ENCODE results near the gene KCNS1. TPM values are rescaled to one million over a fixed set of nuclear protein-coding genes. Genes with fewer than 3 reads are reported as not detected.
"Not testable (repeated sequence)": the region's sequence is repeated elsewhere in the genome, so short reads cannot be mapped to it uniquely, and the experiment has no call there.

Gene KCNS1
- total RNA-seq, 1 experiment from 2014 or later: 0.98 TPM

DNA sequence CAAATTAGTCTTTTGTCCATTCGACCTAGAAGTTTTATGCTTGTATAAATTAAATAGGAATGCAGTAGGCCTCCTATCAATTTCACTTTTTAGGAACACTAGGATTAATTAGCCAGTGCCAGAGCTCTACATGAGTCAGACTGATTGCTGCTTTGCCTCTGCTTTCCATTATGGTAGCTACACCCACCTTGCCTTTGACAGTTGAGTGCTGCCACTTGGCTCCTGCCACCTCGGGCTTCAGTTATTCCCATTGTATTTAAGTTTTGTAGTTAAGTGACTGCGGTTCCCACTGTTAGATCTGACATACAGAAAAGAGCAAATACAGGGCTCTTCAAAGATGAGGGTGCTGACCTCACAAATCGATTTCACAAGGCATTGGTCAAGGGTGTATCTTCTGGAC, 39.9 kb upstream of the KCNS1 start:
- H3K23ac ChIP-seq (ENCODE audit: insufficient read length, low read depth, low read length): no peak overlapping the region
- Mint-ChIP-seq H3K4me1 (no peaks in the 10 kb centered on the region), H3K27ac (no peak overlapping the region), H3K4me3 (no peak overlapping the region), H3K9me3 (no peaks in the 10 kb centered on the region), H3K27me3 (ENCODE audit: low read depth) (peaks cover 38% of the 10 kb centered on the region), H3K36me3 (ENCODE audit: insufficient read depth in 1 of 3, low read depth in 3 of 3) (no peaks in the 10 kb centered on the region)
- no peaks in the 10 kb centered on the region for H3K4me1 ChIP-seq (ENCODE audit: insufficient read depth, low read length)
- H3T11ph ChIP-seq (ENCODE audit: low read length): no peak overlapping the region
- no peak overlapping the region for H3K14ac ChIP-seq (ENCODE audit: insufficient read depth, low read length)
- H3K27me3 ChIP-seq (ENCODE audit: insufficient read depth, low read length): no peaks in the 10 kb centered on the region
- H3K9ac ChIP-seq (ENCODE audit: extremely low read depth, insufficient read length, low read length): no peak overlapping the region
- H2BK12ac ChIP-seq (ENCODE audit: insufficient read length, low read depth, low read length): no peak overlapping the region
- H3K9me3 ChIP-seq (ENCODE audit: control insufficient read depth, low read depth, low read length): no peaks in the 10 kb centered on the region
- H4K5ac ChIP-seq (ENCODE audit: insufficient read length, low read depth, low read length): no peak overlapping the region
- no peak overlapping the region for H2AFZ ChIP-seq (ENCODE audit: low read length)
- no peak for DNase-seq
- no peak overlapping the region for H3K4ac ChIP-seq (ENCODE audit: low read depth, low read length)
- H2BK5ac ChIP-seq (ENCODE audit: insufficient read length, low read length): no peak overlapping the region
- no peaks in the 10 kb centered on the region for H3K79me2 ChIP-seq (ENCODE audit: insufficient read depth, low read length)
- H2BK15ac ChIP-seq (ENCODE audit: low read depth, low read length): no peak overlapping the region
- no peak overlapping the region for H3K56ac ChIP-seq (ENCODE audit: insufficient read length, low read depth, low read length)
- no peaks in the 10 kb centered on the region for H4K20me1 ChIP-seq (ENCODE audit: control insufficient read depth, insufficient read depth, insufficient read length)
- H3K27ac ChIP-seq (ENCODE audit: insufficient read length, low read depth, low read length): no peak overlapping the region
- no peaks in the 10 kb centered on the region for H3K79me1 ChIP-seq (ENCODE audit: insufficient read depth, low read depth, low read length, poor library complexity, severe bottlenecking)
- H2BK120ac ChIP-seq (ENCODE audit: low read depth, low read length, poor library complexity, severe bottlenecking): no peak overlapping the region
- WGBS (ENCODE audit: extremely low coverage, insufficient read length, low lambda C conversion rate): no CpG with 5 or more reads among the region's 4 CpGs
- no peaks in the 10 kb centered on the region for H3K23me2 ChIP-seq (ENCODE audit: insufficient read length, low read depth, low read length, poor library complexity, severe bottlenecking)
- H3K4me2 ChIP-seq (ENCODE audit: insufficient read depth, insufficient read length, low read length): no peak overlapping the region
- TF ChIP-seq, protein P1, sequence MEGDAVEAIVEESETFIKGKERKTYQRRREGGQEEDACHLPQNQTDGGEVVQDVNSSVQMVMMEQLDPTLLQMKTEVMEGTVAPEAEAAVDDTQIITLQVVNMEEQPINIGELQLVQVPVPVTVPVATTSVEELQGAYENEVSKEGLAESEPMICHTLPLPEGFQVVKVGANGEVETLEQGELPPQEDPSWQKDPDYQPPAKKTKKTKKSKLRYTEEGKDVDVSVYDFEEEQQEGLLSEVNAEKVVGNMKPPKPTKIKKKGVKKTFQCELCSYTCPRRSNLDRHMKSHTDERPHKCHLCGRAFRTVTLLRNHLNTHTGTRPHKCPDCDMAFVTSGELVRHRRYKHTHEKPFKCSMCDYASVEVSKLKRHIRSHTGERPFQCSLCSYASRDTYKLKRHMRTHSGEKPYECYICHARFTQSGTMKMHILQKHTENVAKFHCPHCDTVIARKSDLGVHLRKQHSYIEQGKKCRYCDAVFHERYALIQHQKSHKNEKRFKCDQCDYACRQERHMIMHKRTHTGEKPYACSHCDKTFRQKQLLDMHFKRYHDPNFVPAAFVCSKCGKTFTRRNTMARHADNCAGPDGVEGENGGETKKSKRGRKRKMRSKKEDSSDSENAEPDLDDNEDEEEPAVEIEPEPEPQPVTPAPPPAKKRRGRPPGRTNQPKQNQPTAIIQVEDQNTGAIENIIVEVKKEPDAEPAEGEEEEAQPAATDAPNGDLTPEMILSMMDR (conservative IDR thresholded peaks at IDR 0.05): no peak
- no peak overlapping the region for H3K18ac ChIP-seq (ENCODE audit: insufficient read length, low read depth, low read length)
- no peak overlapping the region for H4K8ac ChIP-seq (replicated peaks; ENCODE audit: insufficient read length, low read depth, low read length)
- no peak overlapping the region for H4K91ac ChIP-seq (ENCODE audit: insufficient read length, low read depth, low read length)
- no peak overlapping the region for H2BK20ac ChIP-seq (ENCODE audit: low read depth, low read length, poor library complexity, severe bottlenecking)
- no peak overlapping the region for H2AK5ac ChIP-seq (ENCODE audit: insufficient read length, low read length)

DNA sequence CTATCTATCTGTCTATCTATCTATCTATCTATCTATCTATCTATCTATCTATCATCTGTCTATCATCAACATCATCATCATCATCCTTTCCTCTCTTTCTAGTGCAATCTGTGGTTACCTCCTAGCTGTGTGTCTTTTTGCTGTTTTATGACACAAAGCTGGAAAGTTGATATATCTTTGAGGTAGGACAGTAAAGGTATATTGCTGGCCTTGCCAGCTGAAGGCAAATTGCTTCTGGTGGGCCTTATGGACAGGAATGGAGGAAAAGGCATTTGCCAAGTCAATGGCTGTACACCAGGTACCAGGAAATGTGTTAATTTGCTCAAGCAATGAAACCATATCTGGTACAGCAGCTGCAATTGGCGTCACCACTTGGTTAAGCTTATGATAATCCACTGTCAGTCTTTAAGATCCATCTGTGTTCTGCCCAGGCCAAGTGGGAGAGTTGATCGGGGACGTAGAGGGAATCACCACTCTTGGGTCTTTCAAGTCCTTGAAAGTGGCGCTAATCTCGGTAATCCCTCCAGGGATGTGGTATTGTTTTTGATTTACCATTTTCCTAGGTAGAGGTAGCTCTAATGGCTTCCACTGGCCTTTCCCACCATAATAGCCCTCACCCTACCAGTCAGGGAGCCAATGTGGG, 38.9 kb upstream of the KCNS1 start:
- not testable (repeated sequence) for H3K79me1 ChIP-seq (ENCODE audit: insufficient read depth, low read depth, low read length, poor library complexity, severe bottlenecking); H3T11ph ChIP-seq (ENCODE audit: low read length); H4K5ac ChIP-seq (ENCODE audit: insufficient read length, low read depth, low read length); H2BK5ac ChIP-seq (ENCODE audit: insufficient read length, low read length); H3K27me3 ChIP-seq (ENCODE audit: insufficient read depth, low read length); H2BK12ac ChIP-seq (ENCODE audit: insufficient read length, low read depth, low read length); H2BK120ac ChIP-seq (ENCODE audit: low read depth, low read length, poor library complexity, severe bottlenecking); H2BK15ac ChIP-seq (ENCODE audit: low read depth, low read length); H3K36me3 Mint-ChIP-seq (ENCODE audit: insufficient read depth in 1 of 3, low read depth in 3 of 3); H2BK20ac ChIP-seq (ENCODE audit: low read depth, low read length, poor library complexity, severe bottlenecking); H3K23ac ChIP-seq (ENCODE audit: insufficient read length, low read depth, low read length); H3K4me2 ChIP-seq (ENCODE audit: insufficient read depth, insufficient read length, low read length); H3K14ac ChIP-seq (ENCODE audit: insufficient read depth, low read length); H4K8ac ChIP-seq (replicated peaks; ENCODE audit: insufficient read length, low read depth, low read length); H3K27ac ChIP-seq (ENCODE audit: insufficient read length, low read depth, low read length); H3K18ac ChIP-seq (ENCODE audit: insufficient read length, low read depth, low read length); H3K27ac Mint-ChIP-seq; H3K4me3 Mint-ChIP-seq; H2AFZ ChIP-seq (ENCODE audit: low read length); H4K91ac ChIP-seq (ENCODE audit: insufficient read length, low read depth, low read length); H3K56ac ChIP-seq (ENCODE audit: insufficient read length, low read depth, low read length); H3K4ac ChIP-seq (ENCODE audit: low read depth, low read length); H3K9ac ChIP-seq (ENCODE audit: extremely low read depth, insufficient read length, low read length); H3K9me3 Mint-ChIP-seq; H2AK5ac ChIP-seq (ENCODE audit: insufficient read length, low read length); H3K23me2 ChIP-seq (ENCODE audit: insufficient read length, low read depth, low read length, poor library complexity, severe bottlenecking); H3K9me3 ChIP-seq (ENCODE audit: control insufficient read depth, low read depth, low read length); H3K79me2 ChIP-seq (ENCODE audit: insufficient read depth, low read length); H3K4me1 Mint-ChIP-seq; H3K4me1 ChIP-seq (ENCODE audit: insufficient read depth, low read length); H4K20me1 ChIP-seq (ENCODE audit: control insufficient read depth, insufficient read depth, insufficient read length); DNase-seq
- peaks cover 28% of the 10 kb centered on the region for H3K27me3 Mint-ChIP-seq (ENCODE audit: low read depth)
- WGBS (ENCODE audit: extremely low coverage, insufficient read length, low lambda C conversion rate): no CpG with 5 or more reads among the region's 5 CpGs
